ACC112 (cell line): ENCODE results near the gene BZW1.
A peak's percentile ranks its signal among the peaks of the same experiment; 100 is the strongest.
"Not testable (repeated sequence)": the region's sequence is repeated elsewhere in the genome, so short reads cannot be mapped to it uniquely, and the experiment has no call there.

ENCODE experiments used
- H2AFZ ChIP-seq: fragments of 200-600 bp; sonication (generic); one replicate; pipeline ENCODE4 v1.6.0; 2017; ENCODE audit warnings: antibody characterized with exemption, low read length; ENCODE audit not compliant: unreplicated experiment
- H3K27ac ChIP-seq: fragments of 200-600 bp; sonication (generic); 2 replicates; pipeline ENCODE4 v1.5.1; 2014; ENCODE audit warnings: low read depth, mild to moderate bottlenecking, antibody characterized with exemption, low read length, moderate library complexity
- H3K27me3 ChIP-seq: fragments of 200-600 bp; sonication (generic); 2 replicates; pipeline ENCODE4 v1.6.1; 2014; ENCODE audit warnings: mild to moderate bottlenecking, antibody characterized with exemption, low read length, moderate library complexity, mixed read lengths; ENCODE audit not compliant: insufficient read depth
- H3K36me3 ChIP-seq: fragments of 200-600 bp; sonication (generic); 2 replicates; pipeline ENCODE4 v1.6.1; 2016; ENCODE audit warnings: mild to moderate bottlenecking, antibody characterized with exemption, low read length, moderate library complexity, mixed read lengths; ENCODE audit not compliant: insufficient read depth
- H3K4me1 ChIP-seq: fragments of 200-600 bp; sonication (generic); one replicate; pipeline ENCODE4 v1.6.1; 2016; ENCODE audit warnings: low read length, mixed read lengths; ENCODE audit not compliant: insufficient read depth, unreplicated experiment, control insufficient read depth
- H3K4me3 ChIP-seq: fragments of 200-600 bp; sonication (generic); 2 replicates; pipeline ENCODE4 v1.5.1; 2014; ENCODE audit warnings: mild to moderate bottlenecking, low read depth, low read length
- H3K79me2 ChIP-seq: fragments of 200-600 bp; sonication (generic); one replicate; pipeline ENCODE4 v1.6.0; 2016; ENCODE audit warnings: low read length; ENCODE audit not compliant: control insufficient read depth, unreplicated experiment, insufficient read depth

BZW1 gene

DNA sequence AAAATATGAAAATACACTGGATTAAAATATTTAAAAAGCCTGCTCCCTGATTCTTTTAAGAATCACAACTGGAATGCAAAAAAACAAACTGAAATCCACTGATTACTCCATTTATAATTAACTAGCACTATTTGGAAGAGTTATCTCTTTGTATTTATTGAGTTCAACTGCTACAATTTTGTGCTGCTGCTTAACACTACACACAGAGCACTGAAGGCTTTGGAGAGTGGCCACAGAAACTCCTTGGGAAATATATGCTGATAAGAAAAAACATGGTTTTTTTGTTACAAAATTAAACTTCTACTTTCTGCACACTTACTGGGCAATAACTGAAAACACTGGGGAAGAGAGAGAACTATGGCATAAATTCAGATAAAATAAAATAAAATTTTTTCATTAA is 19.8 kb upstream of the BZW1 start:
- Histone ChIP-seq H3K4me1 (peaks cover 53% of the 10 kb centered on the region), H3K79me2 (no peaks in the 10 kb centered on the region), H3K36me3 (no peaks in the 10 kb centered on the region)

DNA sequence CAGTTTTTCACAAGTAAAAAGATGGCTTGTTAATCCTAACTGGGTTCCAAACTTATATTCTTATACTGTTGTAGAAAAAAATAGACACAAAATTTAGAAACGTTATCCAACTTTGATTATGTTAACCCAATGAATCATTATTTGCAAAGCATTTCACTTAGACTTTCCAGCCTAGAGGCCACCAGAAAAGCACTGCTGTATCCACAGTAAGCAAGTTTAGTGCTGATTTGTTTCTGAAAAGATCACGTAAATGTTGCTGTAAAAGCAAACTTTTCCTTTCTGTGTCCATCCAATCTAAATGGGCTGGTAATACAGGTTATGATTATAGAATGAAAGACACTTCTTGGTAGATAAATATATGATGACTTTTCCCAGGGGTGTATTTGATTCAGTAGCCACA is 17.6 kb upstream of the BZW1 start:
- no peaks in the 10 kb centered on the region for H3K27me3 ChIP-seq
- peak overlapping the region; percentile 26; the same call in 1 of the 2 replicates for H3K27ac ChIP-seq
- peaks cover 40% of the 10 kb centered on the region for H3K4me1 ChIP-seq
- no peaks in the 10 kb centered on the region for H3K79me2 ChIP-seq
- H3K36me3 ChIP-seq = no peaks in the 10 kb centered on the region
- H3K4me3 ChIP-seq = no peak overlapping the region
- peak overlapping the region; percentile 12 for H2AFZ ChIP-seq

More for the DNA sequence above, 19.8 kb upstream of the BZW1 start:
- no peak overlapping the region for H2AFZ ChIP-seq
- no peak overlapping the region for H3K27ac ChIP-seq
- no peak overlapping the region for H3K4me3 ChIP-seq
- no peaks in the 10 kb centered on the region for H3K27me3 ChIP-seq

DNA sequence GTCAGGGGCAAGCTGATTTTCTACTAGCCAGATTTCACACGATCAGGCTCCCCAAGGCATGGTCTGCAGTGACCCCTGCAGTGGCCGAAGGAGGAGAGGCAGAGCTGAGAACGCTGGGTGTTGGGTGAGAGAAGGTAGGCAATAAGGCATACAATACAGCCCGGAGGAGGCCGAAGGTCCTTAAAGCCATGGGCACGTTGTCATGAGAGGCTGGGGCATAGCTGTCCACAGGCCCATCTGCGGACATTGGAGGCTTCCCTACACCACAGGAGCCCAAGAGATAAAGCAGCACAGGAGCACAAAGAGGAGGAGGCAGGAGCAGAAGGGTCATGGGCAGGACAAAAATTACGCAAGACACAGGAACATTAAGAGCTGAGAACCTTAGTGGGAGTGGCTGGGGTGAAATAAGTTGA is 16.7 kb upstream of the BZW1 start:
- Histone ChIP-seq H2AFZ (peak overlapping the region; percentile 10), H3K4me3 (no peak overlapping the region), H3K36me3 (no peaks in the 10 kb centered on the region), H3K27ac (peak overlapping the region; percentile 31), H3K79me2 (no peaks in the 10 kb centered on the region), H3K4me1 (peaks cover 37% of the 10 kb centered on the region), H3K27me3 (no peaks in the 10 kb centered on the region)

DNA sequence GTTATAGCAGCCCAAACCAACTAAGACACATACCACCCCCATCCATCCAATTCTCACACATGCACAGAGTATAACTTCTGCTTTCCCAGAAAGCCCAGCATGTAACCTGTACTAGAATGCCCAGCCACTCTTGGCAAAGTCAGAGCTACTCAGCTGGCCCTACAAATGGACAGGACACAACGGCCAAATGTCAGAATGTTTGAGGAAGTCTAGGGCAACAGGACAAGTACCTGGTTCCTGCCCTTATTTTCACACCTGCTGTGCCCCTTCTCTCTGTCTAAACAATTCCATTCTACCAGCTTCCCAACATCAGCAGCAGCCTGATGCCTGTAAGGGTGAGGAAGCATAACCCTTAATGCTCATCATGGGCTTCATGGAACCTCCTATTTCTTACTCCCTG is 15.1 kb upstream of the BZW1 start:
- H3K79me2 ChIP-seq = no peaks in the 10 kb centered on the region
- peak overlapping the region; percentile 82 for H2AFZ ChIP-seq
- H3K27me3 ChIP-seq = no peaks in the 10 kb centered on the region
- H3K36me3 ChIP-seq = no peaks in the 10 kb centered on the region
- peaks cover 34% of the 10 kb centered on the region for H3K4me1 ChIP-seq
- H3K27ac ChIP-seq = peak overlapping the region; percentile 25
- H3K4me3 ChIP-seq = no peak overlapping the region

DNA sequence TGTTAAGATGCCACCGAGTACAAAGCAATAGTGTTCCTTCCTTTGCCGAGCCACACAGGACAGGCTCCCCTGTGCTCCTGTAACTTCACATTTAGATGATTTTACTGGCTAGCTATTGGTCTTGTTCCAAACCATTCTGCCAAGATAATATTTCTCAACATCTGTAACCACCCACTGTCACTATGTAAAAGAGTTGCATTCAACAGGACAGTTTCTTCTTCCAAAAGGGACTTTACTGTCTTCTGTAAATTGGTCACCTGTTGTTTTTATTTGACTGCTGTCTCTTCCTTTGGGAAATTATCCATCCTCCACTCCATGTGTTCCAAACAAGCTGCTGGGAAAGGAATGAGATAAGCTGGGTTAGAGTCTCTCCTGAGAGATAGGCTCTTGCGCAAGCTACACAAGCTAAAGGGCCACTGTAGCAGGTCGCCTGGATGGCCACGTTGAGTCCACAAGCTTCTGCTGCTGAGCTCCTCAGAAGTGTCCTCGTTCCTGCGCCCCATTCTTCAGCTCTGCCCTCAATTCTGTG is 14.4 kb upstream of the BZW1 start:
- peak overlapping the region; percentile 82 for H2AFZ ChIP-seq
- H3K79me2 ChIP-seq = no peaks in the 10 kb centered on the region
- H3K4me1 ChIP-seq = peaks cover 34% of the 10 kb centered on the region
- no peaks in the 10 kb centered on the region for H3K27me3 ChIP-seq
- no peaks in the 10 kb centered on the region for H3K36me3 ChIP-seq
- 0 out of 2 replicates have a peak overlapping the region, but pooled peaks have one; percentile 17 for H3K4me3 ChIP-seq
- H3K27ac ChIP-seq = peak overlapping the region; percentile 25

DNA sequence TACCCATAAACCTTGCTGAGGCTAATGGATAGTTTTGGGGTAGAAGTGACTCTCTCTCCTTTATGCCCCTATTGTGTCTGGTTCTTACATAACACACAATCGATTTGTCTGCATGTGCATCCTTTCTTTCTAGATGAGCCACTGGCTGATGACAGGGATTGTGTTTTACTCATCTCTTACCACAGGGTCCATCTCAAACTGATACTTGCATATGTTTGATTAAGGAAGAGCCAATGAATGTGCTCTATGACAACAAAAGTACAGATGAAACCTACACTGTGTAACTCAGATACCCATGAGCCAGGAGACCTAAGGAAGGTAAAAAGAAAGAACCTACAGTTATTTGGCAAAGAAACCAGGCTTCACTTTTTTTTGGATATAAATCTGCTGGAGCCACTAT is 13.2 kb upstream of the BZW1 start:
- Histone ChIP-seq H3K79me2 (no peaks in the 10 kb centered on the region), H2AFZ (no peak overlapping the region), H3K36me3 (no peaks in the 10 kb centered on the region), H3K4me1 (peaks cover 34% of the 10 kb centered on the region), H3K27ac (no peak overlapping the region), H3K4me3 (no peak overlapping the region), H3K27me3 (no peaks in the 10 kb centered on the region)

DNA sequence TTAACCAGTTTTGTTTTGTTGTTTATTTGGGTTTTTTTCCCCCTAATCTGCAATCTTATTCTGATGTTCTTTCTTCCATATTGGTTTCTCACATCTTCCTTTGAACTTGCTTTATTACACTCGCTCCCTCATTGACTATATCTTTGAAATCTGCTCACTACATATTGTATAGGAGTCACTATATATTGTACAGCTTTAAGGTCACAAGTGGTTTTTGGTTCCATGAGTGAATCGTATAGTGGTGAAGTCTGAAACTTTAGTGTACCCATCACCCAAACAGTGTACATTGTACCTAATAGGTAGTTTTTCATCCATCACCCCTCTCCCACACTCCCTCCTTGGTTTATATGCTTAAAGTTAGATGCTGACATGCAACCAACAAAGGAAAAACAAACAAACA is 11.3 kb upstream of the BZW1 start:
- Histone ChIP-seq H3K4me1 (peaks cover 17% of the 10 kb centered on the region), H3K4me3 (no peak overlapping the region), H3K79me2 (no peaks in the 10 kb centered on the region), H3K27ac (no peak overlapping the region), H3K36me3 (no peaks in the 10 kb centered on the region), H3K27me3 (no peaks in the 10 kb centered on the region), H2AFZ (no peak overlapping the region)

DNA sequence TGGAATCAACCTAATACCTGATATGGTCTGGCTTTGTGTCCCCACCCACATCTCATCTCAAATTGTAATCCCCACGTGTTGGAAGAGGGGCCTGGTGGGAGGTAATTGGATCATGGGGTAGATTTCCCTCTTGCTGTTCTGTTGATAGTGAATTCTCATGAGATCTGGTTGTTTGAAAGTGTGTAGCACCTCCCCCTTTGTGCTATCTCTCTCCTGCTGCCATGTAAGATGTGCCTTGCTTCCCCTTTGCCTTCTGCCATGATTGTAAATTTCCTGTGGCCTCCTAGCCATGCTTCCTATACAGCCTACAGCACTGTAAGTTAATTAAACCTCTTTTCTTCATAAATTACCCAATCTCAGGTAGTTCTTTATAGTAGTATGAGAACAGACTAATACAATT is 10.3 kb upstream of the BZW1 start:
- H3K36me3 ChIP-seq, H3K4me3 ChIP-seq, H3K27me3 ChIP-seq, H3K79me2 ChIP-seq, H3K27ac ChIP-seq, H2AFZ ChIP-seq: not testable (repeated sequence)
- peaks cover 15% of the 10 kb centered on the region for H3K4me1 ChIP-seq

DNA sequence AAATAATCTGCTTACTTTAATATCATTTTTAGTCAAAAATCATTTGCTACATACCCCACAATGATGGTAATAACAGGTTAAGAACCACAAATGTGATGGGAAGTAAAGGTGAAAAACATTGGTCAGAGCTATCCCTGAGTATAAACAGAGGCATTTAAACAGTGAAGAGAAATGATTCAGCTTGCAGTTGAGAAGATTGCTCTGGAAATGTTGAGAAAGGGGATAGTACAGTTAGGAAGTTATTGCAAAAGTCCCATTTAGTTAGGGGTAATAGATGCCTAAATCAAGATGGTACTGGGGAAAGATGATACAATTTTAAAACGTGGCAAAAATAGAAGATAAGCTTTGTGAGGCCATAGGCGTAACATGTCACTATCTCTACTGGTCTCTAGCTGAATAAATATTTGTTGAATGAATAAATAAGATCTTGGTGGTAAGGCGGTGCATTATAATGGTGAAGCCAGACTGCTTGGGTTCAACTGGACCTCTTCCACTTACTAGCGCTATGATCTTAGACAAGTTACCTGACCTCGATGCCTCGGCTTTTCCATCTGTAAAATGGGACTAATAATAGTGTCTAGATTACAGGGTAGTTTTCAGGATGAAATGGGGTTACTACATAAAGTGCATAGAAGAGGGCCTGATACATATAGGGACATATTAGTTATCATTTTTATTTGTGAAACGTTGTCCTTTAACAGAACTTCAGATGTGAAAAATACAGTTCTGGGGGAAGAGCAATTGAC is 2.0 kb upstream of the BZW1 start:
- peaks cover 30% of the 10 kb centered on the region for H3K79me2 ChIP-seq
- no peak overlapping the region for H2AFZ ChIP-seq
- H3K4me3 ChIP-seq = peak overlapping the region; percentile 90; the same call in 1 of the 2 replicates
- H3K4me1 ChIP-seq = peaks cover 31% of the 10 kb centered on the region
- H3K27ac ChIP-seq = peak overlapping the region; percentile 97
- H3K27me3 ChIP-seq = no peaks in the 10 kb centered on the region
- peaks cover 20% of the 10 kb centered on the region for H3K36me3 ChIP-seq

DNA sequence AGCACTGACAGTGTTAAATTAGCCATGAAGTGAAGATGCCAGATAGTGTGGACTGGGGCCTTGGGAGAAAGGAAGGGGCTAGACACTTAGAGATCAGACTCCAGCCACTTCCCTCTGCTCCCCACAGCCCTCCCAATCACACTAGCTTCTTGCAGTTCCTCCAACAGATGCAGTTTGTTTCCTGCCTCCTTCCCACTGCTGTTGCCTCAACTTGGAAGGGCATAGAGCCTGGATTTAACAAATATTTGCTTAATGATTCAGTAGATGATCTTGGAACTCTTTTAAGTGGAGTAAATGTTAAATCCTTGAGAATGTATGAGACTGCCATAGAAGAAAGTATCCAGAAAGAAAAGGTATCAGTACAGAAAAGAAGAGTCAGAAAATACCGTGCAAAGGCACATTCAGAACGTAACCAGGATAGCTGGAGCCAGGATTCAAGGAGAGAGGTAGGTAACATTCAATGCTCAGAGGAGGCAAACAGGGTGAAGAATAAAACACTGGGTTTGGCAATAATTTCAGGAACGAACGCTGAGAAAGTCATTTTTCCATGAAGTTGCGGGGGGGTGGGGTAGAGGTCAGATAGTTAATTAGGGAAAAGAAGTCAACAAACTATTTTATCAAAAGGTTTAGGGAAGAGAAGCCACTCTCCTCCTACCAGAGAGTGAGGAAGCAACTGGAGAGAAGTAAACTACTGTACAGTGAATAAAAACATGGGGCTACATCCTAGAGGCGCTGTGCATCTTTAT is 1.3 kb upstream of the BZW1 start:
- peaks cover 26% of the 10 kb centered on the region for H3K36me3 ChIP-seq
- H3K27me3 ChIP-seq = no peaks in the 10 kb centered on the region
- peak overlapping the region; percentile 97 for H3K27ac ChIP-seq
- peaks cover 38% of the 10 kb centered on the region for H3K79me2 ChIP-seq
- H3K4me1 ChIP-seq = peaks cover 38% of the 10 kb centered on the region
- H3K4me3 ChIP-seq = peak overlapping the region; percentile 90
- H2AFZ ChIP-seq = peak overlapping the region; percentile 16

DNA sequence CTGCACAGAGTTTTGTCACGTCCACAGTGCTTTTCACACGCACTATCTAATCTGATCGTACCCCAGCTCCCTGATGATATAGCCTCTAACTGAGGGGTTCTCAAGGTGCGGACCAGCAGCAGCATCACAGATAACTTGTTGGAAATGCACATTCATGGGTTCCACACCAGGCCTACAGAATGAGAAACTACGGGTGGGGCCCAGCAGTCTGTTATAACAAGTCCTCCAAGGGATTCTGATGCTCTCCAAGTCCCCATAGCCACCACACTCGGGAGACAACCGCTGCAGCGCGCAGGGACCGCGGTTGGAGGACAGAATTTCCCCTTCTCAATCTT is 745 bp upstream of the BZW1 start:
- Histone ChIP-seq H3K27me3 (no peaks in the 10 kb centered on the region), H2AFZ (peak overlapping the region; percentile 16), H3K36me3 (peaks cover 31% of the 10 kb centered on the region), H3K4me3 (peak overlapping the region; percentile 90), H3K27ac (peak overlapping the region; percentile 97), H3K79me2 (peaks cover 43% of the 10 kb centered on the region), H3K4me1 (peaks cover 43% of the 10 kb centered on the region)
